Prostate gland (tissue), 2 donors: ENCODE results near the gene NUP58.

Experiments
- CTCF ChIP-seq, 4 experiments: fragments of 200-600 bp in 2 of 4; fragments of 450-650 bp in 2 of 4; sonication (generic) in 2 of 4; IDR thresholded peaks; 1 replicate in 3 of 4; 2 replicates in 1 of 4; pipeline ENCODE4 v1.5.1; 2016 to 2019; ENCODE audit warnings: antibody characterized with exemption in 4 of 4, mild to moderate bottlenecking in 2 of 4, moderate library complexity in 2 of 4
- POLR2A ChIP-seq: fragments of 450-650 bp; IDR thresholded peaks from one replicate; pipeline ENCODE4 v1.6.1; 2016; ENCODE audit warnings: antibody characterized with exemption, mild to moderate bottlenecking

GRCh38 chr13:25288966-25289365 lies 12.5 kb upstream of the NUP58 start:
- no peak for TF ChIP-seq CTCF (IDR thresholded peaks at IDR 0.05)
- TF ChIP-seq POLR2A, result no peak
